NCI-H2107 treated with DMSO at 0.1 percent for 48 hours (cell line): ENCODE data around the gene PAQR4.
"Not testable (repeated sequence)": the region's sequence is repeated elsewhere in the genome, so short reads cannot be mapped to it uniquely, and the experiment has no call there.

Experiments
- DNase-seq: peaks from one replicate; lab custom pipeline; 2025; ENCODE audit not compliant: unreplicated experiment; lab: John Stamatoyannopoulos, UW

Gene PAQR4

GRCh38 chr16:2942045-2942444, 27.1 kb upstream of the PAQR4 start:
- no peak for DNase-seq

GRCh38 chr16:2943716-2944115, 25.4 kb upstream of the PAQR4 start:
- DNase-seq: not testable (repeated sequence)

- DNase-seq: no peak
These were observed 22.5 kb upstream of the PAQR4 start for GRCh38 chr16:2946649-2947048.

GRCh38 chr16:2948807-2949704, 20.1 kb upstream of the PAQR4 start:
- DNase-seq: no peak

- DNase-seq: no peak
These were observed 19.3 kb upstream of the PAQR4 start for GRCh38 chr16:2949705-2950352.

GRCh38 chr16:2950353-2950724, 18.8 kb upstream of the PAQR4 start:
- no peak for DNase-seq

- DNase-seq: no peak
These were observed 18.4 kb upstream of the PAQR4 start for GRCh38 chr16:2950773-2951172.

- peak; percentile 68 for DNase-seq
These were observed 16.5 kb upstream of the PAQR4 start for GRCh38 chr16:2952679-2953078.

GRCh38 chr16:2953706-2954627, 15.2 kb upstream of the PAQR4 start:
- DNase-seq: peak; percentile 59

GRCh38 chr16:2954656-2955381, 14.3 kb upstream of the PAQR4 start:
- no peak for DNase-seq

- no peak for DNase-seq
These were observed 13.7 kb upstream of the PAQR4 start for GRCh38 chr16:2955438-2955778.

- DNase-seq: no peak
These were observed 13.2 kb upstream of the PAQR4 start for GRCh38 chr16:2955779-2956578.

- DNase-seq: no peak
These were observed 12.6 kb upstream of the PAQR4 start for GRCh38 chr16:2956579-2956956.

GRCh38 chr16:2959206-2959605, 9.9 kb upstream of the PAQR4 start:
- no peak for DNase-seq

- no peak for DNase-seq
These were observed 8.8 kb upstream of the PAQR4 start for GRCh38 chr16:2960183-2961010.

- no peak for DNase-seq
These were observed 6.6 kb upstream of the PAQR4 start for GRCh38 chr16:2962334-2963073.

- DNase-seq: no peak
These were observed 6.0 kb upstream of the PAQR4 start for GRCh38 chr16:2963074-2963722.
